HG03442 (cell line): Measurements from ENCODE around the gene TSC22D4.

Experiments used
- ATAC-seq: cut with Tn5 transposase; IDR thresholded peaks from one replicate; pipeline ENCODE4 v1.9.1; 2021; ENCODE audit warnings: mild to moderate bottlenecking, moderate library complexity; ENCODE audit not compliant: unreplicated experiment

The TSC22D4 gene

GRCh38 chr7:100493476-100494264 lies 14.7 kb upstream of the TSC22D4 start:
- no peak for ATAC-seq

- ATAC-seq = no peak
Observed at GRCh38 chr7:100492738-100493475, 13.9 kb upstream of the TSC22D4 start.

GRCh38 chr7:100491192-100491578 lies 12.2 kb upstream of the TSC22D4 start:
- no peak for ATAC-seq

- no peak for ATAC-seq
Observed at GRCh38 chr7:100490483-100491191, 11.6 kb upstream of the TSC22D4 start.

- ATAC-seq = no peak
Observed at GRCh38 chr7:100489824-100490223, 10.8 kb upstream of the TSC22D4 start.

GRCh38 chr7:100489121-100489520 lies 10.1 kb upstream of the TSC22D4 start:
- ATAC-seq = no peak

- ATAC-seq = no peak
Observed at GRCh38 chr7:100488333-100489095, 9.5 kb upstream of the TSC22D4 start.

- no peak for ATAC-seq
Observed at GRCh38 chr7:100486753-100487446, 7.9 kb upstream of the TSC22D4 start.

GRCh38 chr7:100486111-100486636 lies 7.2 kb upstream of the TSC22D4 start:
- ATAC-seq = no peak

- ATAC-seq = no peak
Observed at GRCh38 chr7:100485471-100485876, 6.5 kb upstream of the TSC22D4 start.

GRCh38 chr7:100484673-100485045 lies 5.6 kb upstream of the TSC22D4 start:
- ATAC-seq = no peak

GRCh38 chr7:100483722-100484672 lies 5.0 kb upstream of the TSC22D4 start, which contains the start of gene NYAP1:
Gene NYAP1, plus strand, starts transcription at chr7:100483927. Its CDS starts 1,385 bp downstream, at chr7:100485312.
- peak; percentile 22 for ATAC-seq

GRCh38 chr7:100483090-100483721 lies 4.2 kb upstream of the TSC22D4 start:
- peak; percentile 51 for ATAC-seq

- no peak for ATAC-seq
Observed at GRCh38 chr7:100482728-100483089, 3.7 kb upstream of the TSC22D4 start.

GRCh38 chr7:100481466-100481865 lies 2.5 kb upstream of the TSC22D4 start:
- ATAC-seq = no peak

GRCh38 chr7:100477871-100478267 lies 1.1 kb downstream of the TSC22D4 start:
- ATAC-seq = no peak

- ATAC-seq = no peak
Observed at GRCh38 chr7:100476903-100477870, 1.8 kb downstream of the TSC22D4 start.
